ENCODE results near the gene STARD13.

Gene STARD13

GRCh38 chr13:33154911-33155310 is 130.6 kb downstream of the STARD13 start:
- Histone ChIP-seq H3K79me2 (ENCODE audit: low read length) (no peaks in the 10 kb centered on the region), H3K4me2 (ENCODE audit: low read depth, low read length) (no peak overlapping the region), H3K4me1 (ENCODE audit: low read length) (no peaks in the 10 kb centered on the region), H2AFZ (ENCODE audit: low read length) (no peak overlapping the region), H3K9ac (ENCODE audit: low read length) (no peak overlapping the region), H4K20me1 (ENCODE audit: insufficient read depth, low read length) (no peaks in the 10 kb centered on the region), H3K9me3 (replicated peaks; ENCODE audit: insufficient read depth, low read length) (no peaks in the 10 kb centered on the region), H3K36me3 (replicated peaks; ENCODE audit: insufficient read depth, low read length) (no peaks in the 10 kb centered on the region), H3K4me3 (ENCODE audit: low read length) (no peak overlapping the region), H3K9me2 (replicated peaks; ENCODE audit: insufficient read depth, low read length) (no peaks in the 10 kb centered on the region), H3K27ac (ENCODE audit: low read length) (no peak overlapping the region), H3F3A (ENCODE audit: insufficient read depth, low read length) (no peaks in the 10 kb centered on the region), H3K27me3 (replicated peaks; ENCODE audit: insufficient read depth, low read length) (no peaks in the 10 kb centered on the region)
- no peak for TF ChIP-seq EZH2 (optimal IDR thresholded peaks at IDR 0.05; ENCODE audit: low read depth, low read length)
- no peak for TF ChIP-seq EZH2phosphoT487 (IDR thresholded peaks at IDR 0.05; ENCODE audit: low read length)
- TF ChIP-seq, protein P1, sequence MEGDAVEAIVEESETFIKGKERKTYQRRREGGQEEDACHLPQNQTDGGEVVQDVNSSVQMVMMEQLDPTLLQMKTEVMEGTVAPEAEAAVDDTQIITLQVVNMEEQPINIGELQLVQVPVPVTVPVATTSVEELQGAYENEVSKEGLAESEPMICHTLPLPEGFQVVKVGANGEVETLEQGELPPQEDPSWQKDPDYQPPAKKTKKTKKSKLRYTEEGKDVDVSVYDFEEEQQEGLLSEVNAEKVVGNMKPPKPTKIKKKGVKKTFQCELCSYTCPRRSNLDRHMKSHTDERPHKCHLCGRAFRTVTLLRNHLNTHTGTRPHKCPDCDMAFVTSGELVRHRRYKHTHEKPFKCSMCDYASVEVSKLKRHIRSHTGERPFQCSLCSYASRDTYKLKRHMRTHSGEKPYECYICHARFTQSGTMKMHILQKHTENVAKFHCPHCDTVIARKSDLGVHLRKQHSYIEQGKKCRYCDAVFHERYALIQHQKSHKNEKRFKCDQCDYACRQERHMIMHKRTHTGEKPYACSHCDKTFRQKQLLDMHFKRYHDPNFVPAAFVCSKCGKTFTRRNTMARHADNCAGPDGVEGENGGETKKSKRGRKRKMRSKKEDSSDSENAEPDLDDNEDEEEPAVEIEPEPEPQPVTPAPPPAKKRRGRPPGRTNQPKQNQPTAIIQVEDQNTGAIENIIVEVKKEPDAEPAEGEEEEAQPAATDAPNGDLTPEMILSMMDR (IDR thresholded peaks at IDR 0.05; ENCODE audit: low read length), result no peak
- DNase-seq, result no peak

GRCh38 chr13:33153421-33154404 is 131.8 kb downstream of the STARD13 start:
- H3K9ac ChIP-seq (ENCODE audit: low read length), result no peak overlapping the region
- H3K79me2 ChIP-seq (ENCODE audit: low read length), result no peaks in the 10 kb centered on the region
- H2AFZ ChIP-seq (ENCODE audit: low read length), result no peak overlapping the region
- H3F3A ChIP-seq (ENCODE audit: insufficient read depth, low read length), result no peaks in the 10 kb centered on the region
- H4K20me1 ChIP-seq (ENCODE audit: insufficient read depth, low read length), result no peaks in the 10 kb centered on the region
- no peak for DNase-seq
- H3K4me2 ChIP-seq (ENCODE audit: low read depth, low read length), result no peak overlapping the region
- no peak overlapping the region for H3K4me3 ChIP-seq (ENCODE audit: low read length)
- no peaks in the 10 kb centered on the region for H3K27me3 ChIP-seq (replicated peaks; ENCODE audit: insufficient read depth, low read length)
- H3K9me2 ChIP-seq (replicated peaks; ENCODE audit: insufficient read depth, low read length), result no peaks in the 10 kb centered on the region
- H3K36me3 ChIP-seq (replicated peaks; ENCODE audit: insufficient read depth, low read length), result no peaks in the 10 kb centered on the region
- TF ChIP-seq EZH2 (optimal IDR thresholded peaks at IDR 0.05; ENCODE audit: low read depth, low read length) (no peak), EZH2phosphoT487 (IDR thresholded peaks at IDR 0.05; ENCODE audit: low read length) (no peak)
- TF ChIP-seq, protein P1 (IDR thresholded peaks at IDR 0.05; ENCODE audit: low read length), result no peak
- H3K9me3 ChIP-seq (replicated peaks; ENCODE audit: insufficient read depth, low read length), result no peaks in the 10 kb centered on the region
- H3K4me1 ChIP-seq (ENCODE audit: low read length), result no peaks in the 10 kb centered on the region
- no peak overlapping the region for H3K27ac ChIP-seq (ENCODE audit: low read length)

DNA sequence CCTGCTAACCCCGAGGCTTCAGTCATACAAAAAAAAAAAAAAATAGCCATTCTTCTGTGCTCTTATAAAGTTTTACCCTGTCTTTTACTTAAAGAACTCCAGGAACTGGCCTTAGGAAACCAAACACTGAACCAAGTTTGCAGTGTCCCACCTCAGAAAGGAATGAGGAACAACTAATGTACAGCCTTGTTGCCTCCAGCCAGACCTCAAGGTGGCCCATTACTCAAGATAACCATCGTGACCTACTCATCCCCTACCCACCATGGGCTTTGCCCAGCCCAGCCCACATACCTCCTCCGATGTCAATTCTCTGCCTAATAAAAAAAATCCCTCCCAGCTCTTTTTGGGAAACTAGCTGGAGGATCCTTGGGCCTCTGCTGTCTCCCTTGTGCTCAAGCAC is 133.2 kb downstream of the STARD13 start:
- no peaks in the 10 kb centered on the region for H4K20me1 ChIP-seq (ENCODE audit: insufficient read depth, low read length)
- no peak overlapping the region for H3K27ac ChIP-seq (ENCODE audit: low read length)
- no peaks in the 10 kb centered on the region for H3K27me3 ChIP-seq (replicated peaks; ENCODE audit: insufficient read depth, low read length)
- H3K9me2 ChIP-seq (replicated peaks; ENCODE audit: insufficient read depth, low read length), result no peaks in the 10 kb centered on the region
- H3F3A ChIP-seq (ENCODE audit: insufficient read depth, low read length), result no peaks in the 10 kb centered on the region
- H3K4me3 ChIP-seq (ENCODE audit: low read length), result no peak overlapping the region
- DNase-seq, result no peak
- H3K36me3 ChIP-seq (replicated peaks; ENCODE audit: insufficient read depth, low read length), result no peaks in the 10 kb centered on the region
- no peaks in the 10 kb centered on the region for H3K9me3 ChIP-seq (replicated peaks; ENCODE audit: insufficient read depth, low read length)
- peaks cover 5% of the 10 kb centered on the region for H3K4me1 ChIP-seq (ENCODE audit: low read length)
- H3K9ac ChIP-seq (ENCODE audit: low read length), result no peak overlapping the region
- H3K4me2 ChIP-seq (ENCODE audit: low read depth, low read length), result no peak overlapping the region
- TF ChIP-seq EZH2phosphoT487 (IDR thresholded peaks at IDR 0.05; ENCODE audit: low read length) (no peak), EZH2 (optimal IDR thresholded peaks at IDR 0.05; ENCODE audit: low read depth, low read length) (no peak)
- TF ChIP-seq, protein P1 (IDR thresholded peaks at IDR 0.05; ENCODE audit: low read length), result no peak
- no peaks in the 10 kb centered on the region for H3K79me2 ChIP-seq (ENCODE audit: low read length)
- no peak overlapping the region for H2AFZ ChIP-seq (ENCODE audit: low read length)

Data from MM.1S (cell line).